Lower lobe of right lung (tissue), 2 donors: ENCODE measurements around the gene MYO15B. TPM values are rescaled to one million over a fixed set of nuclear protein-coding genes. Genes with fewer than 3 reads are reported as not detected.

Experiments used
- ATAC-seq, 2 donors: fragments of 200-7000 bp; cut with Tn5 transposase; one replicate each; pipeline ENCODE4 v1.9.1; 2020 to 2022; ENCODE audit warnings: mild to moderate bottlenecking in 2 of 2, moderate library complexity in 2 of 2
- DNase-seq: peaks from one replicate; pipeline ENCODE4 v3.0.0-alpha.2; 2020
- H3K27ac ChIP-seq: fragments of 200-600 bp; one replicate; pipeline ENCODE4 v1.8.0; 2022
- H3K27me3 ChIP-seq: fragments of 200-600 bp; one replicate; pipeline ENCODE4 v1.8.0; 2022; ENCODE audit warnings: low read depth
- H3K36me3 ChIP-seq: fragments of 200-600 bp; one replicate; pipeline ENCODE4 v1.8.0; 2022; ENCODE audit warnings: mild to moderate bottlenecking
- H3K4me1 ChIP-seq: fragments of 200-600 bp; one replicate; pipeline ENCODE4 v1.8.0; 2022
- H3K4me3 ChIP-seq: fragments of 200-600 bp; one replicate; pipeline ENCODE4 v1.8.0; 2022; ENCODE audit warnings: mild to moderate bottlenecking
- H3K9me3 ChIP-seq: fragments of 200-600 bp; one replicate; pipeline ENCODE4 v1.8.0; 2022
- CTCF ChIP-seq: fragments of 200-600 bp; IDR thresholded peaks from one replicate; pipeline ENCODE4 v1.8.0; 2022; ENCODE audit warnings: antibody characterized with exemption, mild to moderate bottlenecking
- intact Hi-C: fragments of 100-400 bp; cut with DNase I; formaldehyde crosslinking; loops from one replicate; pipeline ENCODE4 v1.11.0; 2022
- total RNA-seq: library from RNA; stranded (reverse); fragmentation: NEBNext Ultra II Directional; extraction: Animal tissue kit (Norgen Biotek cat#: 25700); gene quantifications from one replicate; pipeline ENCODE4 v1.2.1, GENCODE V29; 2021
- donor health status: DM: no; HTN: yes; CAD: no; lungs with severe emphysema.

The MYO15B gene
- total RNA-seq, 1 donor from 2014 or later, result 181 TPM

- H3K4me3 ChIP-seq, result no peak overlapping the region
- no peaks in the 10 kb centered on the region for H3K27me3 ChIP-seq
- DNase-seq, result no peak
- ATAC-seq, result no peak
- intact Hi-C loops, result no loop called here
- H3K9me3 ChIP-seq, result no peaks in the 10 kb centered on the region
- peaks cover 36% of the 10 kb centered on the region for H3K4me1 ChIP-seq
- TF ChIP-seq CTCF, result no peak
- peak overlapping the region; percentile 71 for H3K27ac ChIP-seq
- peaks cover 3% of the 10 kb centered on the region for H3K36me3 ChIP-seq
Measured at GRCh38 chr17:75641343-75641742, 53.7 kb downstream of the MYO15B start.

- H3K27ac ChIP-seq, result peak overlapping the region; percentile 71
- DNase-seq, result no peak
Measured at GRCh38 chr17:75642182-75642783, 54.7 kb downstream of the MYO15B start.

GRCh38 chr17:75642784-75643642 lies 55.4 kb downstream of the MYO15B start:
- Histone ChIP-seq H3K4me3 (no peak overlapping the region), H3K27me3 (no peaks in the 10 kb centered on the region), H3K27ac (peak overlapping the region; percentile 71), H3K9me3 (no peaks in the 10 kb centered on the region), H3K4me1 (peaks cover 43% of the 10 kb centered on the region), H3K36me3 (peaks cover 3% of the 10 kb centered on the region)
- intact Hi-C loops, result no loop called here
- no peak for TF ChIP-seq CTCF
- ATAC-seq, result no peak
- DNase-seq, result no peak

More at GRCh38 chr17:75642182-75642783, 54.7 kb downstream of the MYO15B start:
- peak in 1 of 2 donors; percentile 24 for ATAC-seq
- H3K36me3 ChIP-seq, result peaks cover 3% of the 10 kb centered on the region
- H3K27me3 ChIP-seq, result no peaks in the 10 kb centered on the region
- no peaks in the 10 kb centered on the region for H3K9me3 ChIP-seq
- no peak overlapping the region for H3K4me3 ChIP-seq
- no peak for TF ChIP-seq CTCF
- intact Hi-C loops, result no loop called here
- peaks cover 43% of the 10 kb centered on the region for H3K4me1 ChIP-seq

- DNase-seq (no peak), ATAC-seq (no peak)
- Histone ChIP-seq H3K27me3 (no peaks in the 10 kb centered on the region), H3K27ac (peak overlapping the region; percentile 71), H3K4me1 (peaks cover 43% of the 10 kb centered on the region), H3K4me3 (no peak overlapping the region), H3K36me3 (peaks cover 10% of the 10 kb centered on the region), H3K9me3 (no peaks in the 10 kb centered on the region)
- intact Hi-C loops, result no loop called here
- no peak for TF ChIP-seq CTCF
Measured at GRCh38 chr17:75643643-75644017, 56.0 kb downstream of the MYO15B start.

DNA sequence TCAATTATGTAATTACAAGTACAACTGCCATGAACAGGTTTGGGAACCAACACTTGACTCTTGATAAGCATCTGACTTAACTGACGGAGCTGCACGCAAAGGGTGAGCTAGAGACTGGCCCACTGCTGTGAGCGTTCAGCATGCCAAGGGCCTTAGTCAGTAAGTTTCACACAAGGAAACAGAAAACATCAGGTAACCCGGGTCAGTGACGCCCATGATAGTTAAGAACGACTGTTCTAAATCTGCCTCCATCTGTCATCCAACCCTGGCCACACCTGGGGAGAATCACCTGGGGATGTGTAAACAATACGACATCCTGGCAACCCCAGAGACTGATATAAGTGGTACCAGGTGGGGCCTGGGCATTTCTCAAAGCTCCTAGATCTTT lies 57.9 kb downstream of the MYO15B start:
- DNase-seq (peak; percentile 82), ATAC-seq (peak; percentile 90 to 91)
- H3K4me3 ChIP-seq, result no peak overlapping the region
- no peak for TF ChIP-seq CTCF
- H3K9me3 ChIP-seq, result no peaks in the 10 kb centered on the region
- no peaks in the 10 kb centered on the region for H3K27me3 ChIP-seq
- intact Hi-C loops, result no loop called here
- peaks cover 43% of the 10 kb centered on the region for H3K4me1 ChIP-seq
- peak overlapping the region; percentile 92 for H3K27ac ChIP-seq
- peaks cover 28% of the 10 kb centered on the region for H3K36me3 ChIP-seq
